ENCODE data around the gene MRO.

The MRO gene

GRCh38 chr18:50832754-50833153, 12.9 kb upstream of the MRO start:
- no peak for DNase-seq

DNA sequence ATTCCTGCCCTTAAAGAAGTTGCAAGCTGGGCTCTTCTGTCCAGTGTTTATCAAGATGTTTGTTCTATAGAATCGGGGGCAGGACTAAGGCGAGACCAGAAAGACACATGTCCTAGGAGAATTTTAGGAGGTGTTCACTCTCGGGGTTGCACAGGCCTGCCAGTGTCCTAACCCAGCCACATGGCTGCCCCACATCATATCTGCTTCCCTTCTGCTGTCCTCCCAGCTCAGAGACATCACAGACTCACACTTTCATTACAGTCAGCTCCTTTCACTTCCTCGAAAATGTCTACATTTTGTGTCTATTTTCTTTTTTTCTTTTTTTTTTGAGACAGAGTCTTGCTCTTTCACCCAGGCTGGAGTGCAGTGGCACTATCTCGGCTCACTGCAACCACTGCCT, 10.7 kb upstream of the MRO start:
- no peak for DNase-seq

- DNase-seq: no peak
Measured at GRCh38 chr18:50829644-50830043, 9.8 kb upstream of the MRO start.

GRCh38 chr18:50826027-50826426, 6.2 kb upstream of the MRO start:
- no peak for DNase-seq

- no peak for DNase-seq
Measured at GRCh38 chr18:50825621-50826020, 5.8 kb upstream of the MRO start.

DNA sequence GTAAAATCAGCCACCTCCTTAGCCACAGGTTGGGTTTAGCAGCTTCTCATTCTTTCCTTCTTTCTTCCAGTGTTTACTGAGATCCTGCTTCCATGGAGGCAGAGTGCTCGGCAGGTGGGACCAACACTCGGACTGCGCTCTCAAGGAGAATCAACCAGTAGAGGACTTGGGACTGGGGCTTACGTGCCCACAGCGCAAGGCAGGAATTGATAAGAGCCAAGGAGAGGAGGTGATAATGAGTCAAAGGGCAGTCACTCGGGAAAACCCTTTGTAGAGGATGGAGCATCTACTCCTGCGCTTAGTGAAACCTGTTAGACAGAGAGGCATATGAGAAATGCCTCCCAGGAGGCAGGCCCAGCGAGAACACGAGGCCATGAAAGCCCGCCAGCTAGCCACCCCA, 2.9 kb upstream of the MRO start:
- no peak for DNase-seq

DNA sequence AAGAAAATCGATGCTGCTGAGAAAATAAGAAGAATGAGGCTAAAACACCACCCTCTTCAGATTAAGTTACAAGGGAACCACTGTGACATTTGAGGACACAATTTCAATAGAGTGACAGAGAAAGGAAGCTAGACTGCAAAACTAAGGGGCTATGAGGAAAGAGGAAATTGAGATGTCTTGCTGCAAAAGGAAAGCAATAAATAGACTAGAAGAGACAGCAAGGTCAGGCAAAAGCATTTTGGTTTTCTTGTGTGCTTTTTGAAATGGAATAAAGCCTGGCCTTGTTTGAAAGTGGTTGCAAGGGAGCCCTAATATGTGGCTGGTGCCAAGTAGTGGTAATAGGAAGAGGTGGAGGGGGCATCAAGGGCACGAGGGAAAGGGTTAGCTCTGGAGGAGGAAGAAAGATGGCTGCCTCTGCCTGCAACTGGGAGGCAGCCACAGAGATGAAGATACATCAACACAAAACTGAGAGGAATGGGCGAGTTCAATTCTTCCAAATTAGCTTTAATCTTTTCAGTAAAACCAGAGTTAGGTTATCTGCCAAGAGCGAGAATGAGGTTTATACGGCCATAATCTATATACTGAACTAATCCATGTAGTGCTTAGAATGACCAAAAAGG, 1.2 kb upstream of the MRO start:
- no peak for DNase-seq

DNA sequence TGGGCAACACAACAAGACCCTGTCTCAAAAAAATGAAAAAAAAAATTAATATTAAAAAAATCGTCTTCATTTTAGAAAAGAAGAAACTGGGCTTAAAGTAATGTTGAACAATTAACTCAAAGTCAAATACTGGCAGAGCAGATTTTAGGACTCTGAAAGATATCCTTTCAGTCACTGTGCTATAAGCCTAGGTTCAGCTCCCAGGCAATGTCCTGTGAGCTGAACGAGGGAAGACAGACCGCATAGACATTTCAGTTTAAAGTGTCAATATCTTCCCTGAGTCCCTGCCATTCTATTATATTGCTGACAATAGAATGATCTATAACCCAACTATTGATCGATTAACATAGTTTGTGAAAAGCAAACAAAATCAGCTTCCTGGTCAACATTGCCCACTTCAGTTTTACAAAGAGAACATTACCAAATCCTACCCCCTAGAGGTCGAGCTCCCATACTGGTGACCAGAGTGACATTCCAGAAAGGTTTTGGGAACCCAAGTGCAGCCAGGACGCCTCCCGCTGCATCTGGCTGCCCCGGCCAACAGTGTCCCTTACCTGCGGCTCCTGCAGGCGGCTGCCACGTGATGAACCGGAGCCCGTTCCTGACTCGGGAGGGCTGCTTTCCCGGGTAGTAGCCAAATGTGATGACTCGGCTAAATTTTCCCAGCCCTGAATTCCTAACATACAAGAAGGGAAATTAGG, 639 bp downstream of the MRO start:
- no peak for DNase-seq

GRCh38 chr18:50816419-50817166, 3.2 kb downstream of the MRO start:
- no peak for DNase-seq

GRCh38 chr18:50814395-50814794, 5.4 kb downstream of the MRO start:
- DNase-seq: no peak

- DNase-seq: no peak
Measured at GRCh38 chr18:50813353-50813752, 6.5 kb downstream of the MRO start.

DNA sequence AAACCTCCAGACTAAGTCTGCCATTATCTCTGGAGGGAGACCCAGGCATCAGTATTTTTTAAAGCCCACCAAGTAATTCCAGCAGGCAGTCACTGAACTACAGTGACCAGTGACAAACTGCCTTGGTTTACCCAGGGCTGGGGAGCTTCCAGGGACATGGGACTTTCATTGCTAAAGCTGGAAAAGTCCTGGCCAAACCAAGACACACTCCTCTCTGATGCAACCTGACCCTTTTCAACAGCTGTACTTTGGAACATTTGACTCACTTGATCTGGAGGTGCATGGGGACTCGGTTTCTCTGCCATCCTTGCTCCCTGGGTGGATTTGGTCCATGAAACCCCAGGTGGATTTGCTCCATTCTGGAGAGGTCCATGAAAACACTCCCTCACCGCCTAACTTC, 7.0 kb downstream of the MRO start:
- DNase-seq: no peak

- DNase-seq: no peak
Measured at GRCh38 chr18:50807176-50807575, 12.6 kb downstream of the MRO start.

GRCh38 chr18:50806208-50806616, 13.6 kb downstream of the MRO start:
- DNase-seq: no peak

- DNase-seq: no peak
Measured at GRCh38 chr18:50805732-50806131, 14.1 kb downstream of the MRO start.

DNA sequence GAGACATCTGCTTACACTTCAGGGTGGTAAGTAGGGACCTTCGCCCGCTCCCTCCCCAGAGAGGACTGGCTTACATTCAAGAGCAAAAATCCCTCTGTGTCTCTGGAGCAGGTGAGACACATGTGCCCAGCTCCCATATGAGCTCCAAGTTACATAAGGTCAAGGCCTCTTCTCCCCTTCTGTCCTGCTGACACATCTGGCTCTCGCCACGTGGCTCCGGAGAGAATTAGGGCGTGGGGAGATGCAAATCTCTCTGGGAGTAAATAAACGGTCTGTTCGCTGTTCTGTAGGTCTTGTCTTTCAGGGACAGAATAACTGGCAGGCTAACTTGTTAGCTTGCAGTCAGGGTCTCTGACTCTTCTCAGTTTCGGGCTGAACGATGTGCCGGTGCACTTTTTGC, 16.2 kb downstream of the MRO start:
- DNase-seq: no peak

- no peak for DNase-seq
Measured at GRCh38 chr18:50802141-50802540, 17.7 kb downstream of the MRO start.

DNA sequence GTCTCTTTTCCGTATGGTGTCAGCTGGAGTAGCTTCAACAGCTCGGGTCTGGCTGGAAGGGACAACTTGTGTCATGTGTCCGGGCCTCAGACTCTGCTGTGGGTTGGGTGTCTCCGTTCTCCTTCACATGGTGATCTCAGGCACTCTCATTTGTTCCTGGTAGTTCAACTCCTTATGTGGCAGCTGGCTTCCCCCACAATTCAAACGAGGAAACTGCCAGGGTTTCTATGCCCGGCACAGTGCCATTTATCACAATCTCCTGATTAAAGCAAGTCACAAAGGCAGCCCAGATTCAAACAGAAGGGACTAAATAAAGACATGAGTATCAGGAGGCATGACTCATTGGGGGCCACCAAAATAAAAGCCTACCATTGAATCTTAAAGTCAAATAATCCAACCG, 22.7 kb downstream of the MRO start:
- DNase-seq: no peak

DNA sequence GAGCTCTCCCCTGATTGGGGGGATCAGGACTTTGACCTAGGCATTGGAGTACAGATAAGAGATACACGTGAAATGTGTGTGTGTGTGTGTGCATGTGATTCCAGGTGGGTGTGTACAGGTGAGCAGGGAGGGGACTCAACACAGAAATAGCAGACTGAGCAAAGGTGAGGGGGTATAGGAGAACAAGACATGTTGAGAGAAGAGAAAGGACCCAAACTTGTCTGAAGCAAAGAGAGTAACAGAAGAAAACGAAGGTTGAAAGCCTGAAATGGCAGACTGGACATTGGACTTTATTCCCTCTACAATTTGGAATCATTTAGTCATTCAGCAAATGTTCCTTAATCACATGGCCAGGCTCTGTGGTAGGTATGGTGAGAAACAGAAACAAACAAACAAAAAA, 23.3 kb downstream of the MRO start:
- no peak for DNase-seq

DNA sequence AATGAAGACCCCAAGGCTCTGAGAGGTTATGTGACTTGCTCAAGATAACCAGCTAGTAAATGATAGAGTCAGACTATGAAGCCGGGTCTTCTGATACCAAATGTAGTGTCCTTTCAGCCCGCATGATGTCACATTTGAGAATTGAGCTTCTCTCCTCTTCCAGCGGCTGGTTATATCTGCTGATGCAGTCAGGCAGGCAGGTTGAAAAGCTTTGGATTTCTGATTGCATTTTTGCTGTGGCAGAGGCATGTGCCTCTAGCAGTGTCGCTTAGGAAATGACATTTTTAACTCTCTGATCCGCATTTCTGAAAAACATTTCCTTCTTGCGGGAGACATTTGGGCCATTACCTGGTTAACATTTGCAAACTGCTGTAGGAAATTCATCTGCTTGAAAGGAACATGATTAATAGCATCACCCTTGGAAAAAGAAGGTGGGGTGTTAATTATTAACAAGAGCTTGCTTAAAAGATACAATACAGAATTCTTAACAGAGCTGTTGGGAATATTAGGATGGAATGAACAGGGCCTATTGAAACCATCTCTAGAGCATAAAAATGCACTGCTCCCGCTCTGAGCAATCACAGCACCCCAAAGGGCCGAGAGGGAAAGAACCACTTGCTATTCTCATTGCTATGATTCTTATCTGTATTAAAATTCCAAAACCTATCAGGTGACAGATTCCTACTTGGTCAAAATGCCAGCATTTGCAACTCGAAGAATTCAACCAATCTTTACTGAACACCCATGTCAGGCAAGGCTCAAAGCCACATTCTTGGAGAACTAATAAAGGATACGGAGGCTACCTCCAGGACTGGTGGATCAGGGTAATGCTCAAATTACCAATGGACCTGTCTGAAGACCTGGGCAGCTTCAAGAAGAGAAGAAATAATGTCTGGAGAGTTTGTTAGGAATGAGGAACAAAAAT, 25.9 kb downstream of the MRO start:
- no peak for DNase-seq

DNA sequence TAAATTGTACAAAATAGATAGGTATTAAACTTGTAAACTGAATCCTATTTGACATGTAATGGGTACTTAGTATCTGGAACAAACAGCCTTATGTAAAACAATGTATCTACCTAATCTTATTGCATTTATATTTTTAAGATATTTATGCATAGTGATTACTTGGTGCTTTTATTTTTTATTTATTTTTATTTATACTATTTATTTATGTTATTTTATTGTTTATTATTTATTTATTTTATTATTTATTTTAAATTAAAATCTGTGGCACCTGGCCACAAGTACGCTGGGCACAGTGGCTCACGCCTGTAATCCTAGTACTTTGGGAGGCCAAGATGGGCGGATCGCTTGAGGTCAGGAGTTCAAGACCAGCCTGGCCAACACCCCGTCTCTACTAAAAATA, 26.9 kb downstream of the MRO start:
- DNase-seq: no peak

DNA sequence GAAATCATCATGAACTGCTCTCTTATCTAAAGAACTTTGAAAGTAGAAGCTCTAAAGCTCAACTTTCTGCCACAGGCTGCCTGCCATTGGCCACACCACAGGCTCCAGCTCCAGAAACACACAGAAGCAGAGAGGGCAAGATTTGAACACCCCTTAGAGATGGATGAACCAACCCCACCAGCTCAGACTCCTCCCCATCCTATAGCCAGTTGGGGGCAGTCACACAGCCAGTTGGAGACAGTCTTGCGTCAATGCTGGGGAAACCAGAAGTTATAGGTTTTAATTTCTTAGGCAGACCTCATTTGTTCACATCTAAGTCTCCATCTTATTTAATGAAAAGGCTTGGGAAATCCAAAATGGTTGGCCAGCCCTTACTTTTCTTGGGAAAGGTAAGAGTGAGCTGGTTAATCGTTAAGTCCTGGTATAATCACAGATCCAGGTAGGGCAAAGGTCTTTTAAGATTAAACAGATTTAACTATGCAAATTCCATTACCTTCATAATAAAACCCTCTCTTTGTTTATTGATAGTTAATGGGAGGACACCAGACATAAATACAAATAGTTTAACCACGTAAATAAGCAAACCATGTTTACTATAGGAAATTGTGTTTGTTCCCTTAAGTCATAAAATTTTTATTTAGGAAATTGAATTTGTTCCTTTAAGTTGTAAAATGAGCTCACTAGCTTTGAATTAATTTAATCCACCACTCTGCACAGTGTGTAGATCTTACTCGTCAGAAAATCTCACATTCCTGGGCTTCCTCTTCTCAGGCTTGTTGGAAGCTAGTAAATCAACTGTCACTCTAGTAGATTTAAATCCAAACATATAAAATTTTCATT, 28.0 kb downstream of the MRO start:
- DNase-seq: no peak
